IPS DF 6.9 (cell line): ENCODE results near the gene LKAAEAR1.

Experiments used
- DNase-seq: peaks from one replicate; pipeline ENCODE4 v3.0.0-alpha.2; 2013; ENCODE audit warnings: low read depth, low spot score
- H3K27ac ChIP-seq: one replicate; pipeline ENCODE4 v1.5.1; 2013; ENCODE audit warnings: low read length, control low read depth
- H3K27me3 ChIP-seq: 2 replicates; pipeline ENCODE4 v1.6.1; 2013; ENCODE audit warnings: mild to moderate bottlenecking, low read length; ENCODE audit not compliant: control insufficient read depth, insufficient read depth
- H3K36me3 ChIP-seq: 2 replicates; pipeline ENCODE4 v1.6.1; 2013; ENCODE audit warnings: low read length; ENCODE audit not compliant: control insufficient read depth, insufficient read depth
- H3K4me1 ChIP-seq: 2 replicates; pipeline ENCODE4 v1.6.1; 2013; ENCODE audit warnings: low read length; ENCODE audit not compliant: control insufficient read depth, insufficient read depth
- H3K4me3 ChIP-seq: 2 replicates; pipeline ENCODE4 v1.5.1; 2013; ENCODE audit warnings: mild to moderate bottlenecking, low read length
- H3K9me3 ChIP-seq: 2 replicates; pipeline ENCODE4 v1.6.1; 2013; ENCODE audit warnings: low read length, inconsistent platforms; ENCODE audit not compliant: control insufficient read depth, insufficient read depth
- WGBS: extraction: QIAGEN DNeasy Blood & Tissue Kit; methylation state at CpG from one replicate; pipeline ENCODE4 v1.1.7; 2013; ENCODE audit warnings: mixed read lengths, missing lambda C conversion rate; ENCODE audit not compliant: insufficient read length, insufficient coverage; 5-methylcytosine and 5-hydroxymethylcytosine counted together

LKAAEAR1 gene

DNA sequence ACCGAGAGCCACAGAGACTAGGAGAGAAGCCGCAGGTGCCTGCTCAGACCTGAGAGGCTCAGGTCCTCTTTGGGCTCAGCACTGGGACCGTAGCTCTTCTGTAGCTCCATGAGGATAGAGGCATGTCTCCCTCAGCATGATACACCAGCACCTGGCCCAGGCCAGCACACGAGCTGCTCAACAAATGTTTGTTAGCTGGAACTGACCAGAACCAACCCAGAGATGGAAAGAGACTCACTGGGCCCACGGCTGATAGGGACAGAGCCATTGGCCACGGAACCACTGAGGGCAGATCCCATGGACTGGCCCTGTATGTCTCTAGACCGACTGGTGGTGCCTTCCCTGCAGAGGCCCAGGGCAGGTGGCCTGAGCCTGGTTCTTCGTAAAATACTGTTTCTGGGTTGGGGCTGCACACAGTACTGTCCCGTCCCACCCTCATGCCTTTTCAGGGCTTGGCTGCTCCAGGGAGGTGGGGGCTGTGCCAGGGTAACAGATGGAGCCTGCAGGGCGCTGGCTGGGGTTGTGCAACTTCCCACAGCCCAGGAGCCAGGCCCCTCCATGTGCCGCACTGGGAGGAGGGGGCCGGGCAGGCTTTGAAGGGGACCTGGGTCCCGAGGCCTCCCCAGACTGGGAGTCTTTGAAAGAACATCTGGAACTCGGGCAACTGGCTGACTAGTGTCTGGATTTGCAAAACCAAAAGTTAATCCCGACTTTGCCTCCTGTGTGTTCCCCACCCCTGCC, 43.0 kb downstream of the LKAAEAR1 start:
- Histone ChIP-seq H3K9me3 (no peaks in the 10 kb centered on the region), H3K27ac (no peak overlapping the region), H3K4me1 (peaks cover 18% of the 10 kb centered on the region), H3K4me3 (no peak overlapping the region), H3K36me3 (no peaks in the 10 kb centered on the region), H3K27me3 (peaks cover 8% of the 10 kb centered on the region; the same call in 1 of the 2 replicates)
- WGBS = no CpG with 5 or more reads among the region's 15 CpGs
- DNase-seq = no peak

DNA sequence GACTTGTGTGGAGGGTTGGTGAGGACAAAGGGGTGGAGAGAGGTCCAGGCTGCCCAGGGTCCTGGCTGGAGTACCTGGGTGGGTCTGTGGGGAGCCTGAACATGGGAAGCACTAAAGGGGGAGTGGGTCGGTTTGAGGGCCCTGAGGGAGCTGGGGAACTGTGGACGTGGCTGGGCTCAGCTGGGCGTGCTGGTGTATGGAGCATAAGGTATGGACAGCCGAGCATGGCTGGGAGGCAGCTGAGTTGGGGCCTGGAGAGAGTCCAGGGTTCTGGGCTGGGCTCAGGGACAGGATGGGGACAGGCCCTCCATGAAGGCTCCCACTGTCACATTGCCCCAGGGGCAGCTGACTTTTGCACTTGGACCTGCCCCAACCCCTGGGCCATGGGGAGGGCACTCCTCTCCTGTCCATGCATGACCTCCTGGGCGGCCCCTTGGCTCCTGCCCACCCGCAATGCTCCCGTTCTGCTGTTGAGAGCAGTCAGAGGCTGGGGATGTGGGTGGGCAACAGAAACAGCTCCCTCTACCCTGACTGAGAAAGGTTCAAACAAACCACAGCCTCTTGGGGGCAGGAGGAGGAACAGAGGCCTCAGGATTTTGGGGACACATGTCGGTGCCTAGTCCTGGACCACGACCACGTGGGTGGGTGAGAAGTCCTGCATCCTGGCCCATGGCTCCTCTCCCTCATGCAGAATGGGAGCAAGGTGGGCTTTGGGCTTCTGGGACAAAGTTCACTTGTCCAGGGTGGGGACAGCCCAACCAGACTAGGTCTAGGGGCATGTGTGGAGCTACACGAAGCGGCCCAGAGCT, 43.8 kb downstream of the LKAAEAR1 start:
- no peak for DNase-seq
- H3K4me1 ChIP-seq = peaks cover 22% of the 10 kb centered on the region
- H3K4me3 ChIP-seq = no peak overlapping the region
- WGBS = no CpG with 5 or more reads among the region's 12 CpGs
- no peaks in the 10 kb centered on the region for H3K9me3 ChIP-seq
- peaks cover 8% of the 10 kb centered on the region; the same call in 1 of the 2 replicates for H3K27me3 ChIP-seq
- H3K36me3 ChIP-seq = no peaks in the 10 kb centered on the region
- H3K27ac ChIP-seq = no peak overlapping the region

DNA sequence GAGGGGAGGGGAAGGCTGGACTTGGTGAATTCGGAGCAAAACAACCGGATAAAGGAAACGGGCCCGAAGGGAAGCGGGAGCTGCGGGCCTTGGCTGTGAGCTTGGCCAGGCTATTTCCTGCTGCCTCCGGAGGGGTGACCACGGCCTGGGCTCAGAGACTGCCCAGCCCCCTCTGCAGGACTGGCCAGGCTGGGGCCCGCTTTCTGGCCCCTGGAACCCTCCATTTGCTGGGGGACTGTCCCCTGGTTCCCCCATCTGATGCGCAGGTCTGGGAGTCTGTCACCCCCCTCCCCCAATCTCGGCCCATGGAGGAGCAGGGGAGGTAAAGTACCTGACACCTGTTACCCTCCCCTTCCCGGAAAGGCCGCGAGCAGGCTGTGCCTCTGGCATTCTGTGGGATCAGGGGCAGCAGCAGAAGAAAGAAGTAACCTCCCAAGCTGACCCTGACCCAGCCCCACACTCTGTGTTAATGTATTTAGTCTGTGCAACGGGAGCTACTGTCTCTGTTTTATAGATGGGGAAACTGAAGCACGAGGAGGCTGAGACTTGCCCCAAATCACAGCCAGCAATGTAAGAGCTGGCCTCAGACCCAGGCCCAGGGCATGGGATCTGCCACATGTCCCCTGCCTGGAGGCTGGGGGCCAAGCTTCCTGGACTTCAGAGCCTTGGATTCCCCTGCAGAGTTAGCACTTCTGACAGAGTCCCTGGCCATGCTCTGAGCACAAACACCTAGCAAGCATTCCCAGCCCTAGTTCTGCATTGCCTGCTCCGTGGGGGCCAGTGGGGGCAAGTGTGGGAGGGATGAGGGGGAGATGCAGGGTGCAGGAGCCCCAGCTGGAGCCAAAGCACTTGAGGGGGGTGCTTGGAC, 44.7 kb downstream of the LKAAEAR1 start:
- peaks cover 8% of the 10 kb centered on the region; the same call in 1 of the 2 replicates for H3K27me3 ChIP-seq
- H3K36me3 ChIP-seq = no peaks in the 10 kb centered on the region
- H3K4me3 ChIP-seq = peak overlapping the region; percentile 68; the same call in 1 of the 2 replicates
- H3K9me3 ChIP-seq = no peaks in the 10 kb centered on the region
- peaks cover 16% of the 10 kb centered on the region for H3K4me1 ChIP-seq
- H3K27ac ChIP-seq = no peak overlapping the region
- no peak for DNase-seq
- WGBS = no CpG with 5 or more reads among the region's 17 CpGs

DNA sequence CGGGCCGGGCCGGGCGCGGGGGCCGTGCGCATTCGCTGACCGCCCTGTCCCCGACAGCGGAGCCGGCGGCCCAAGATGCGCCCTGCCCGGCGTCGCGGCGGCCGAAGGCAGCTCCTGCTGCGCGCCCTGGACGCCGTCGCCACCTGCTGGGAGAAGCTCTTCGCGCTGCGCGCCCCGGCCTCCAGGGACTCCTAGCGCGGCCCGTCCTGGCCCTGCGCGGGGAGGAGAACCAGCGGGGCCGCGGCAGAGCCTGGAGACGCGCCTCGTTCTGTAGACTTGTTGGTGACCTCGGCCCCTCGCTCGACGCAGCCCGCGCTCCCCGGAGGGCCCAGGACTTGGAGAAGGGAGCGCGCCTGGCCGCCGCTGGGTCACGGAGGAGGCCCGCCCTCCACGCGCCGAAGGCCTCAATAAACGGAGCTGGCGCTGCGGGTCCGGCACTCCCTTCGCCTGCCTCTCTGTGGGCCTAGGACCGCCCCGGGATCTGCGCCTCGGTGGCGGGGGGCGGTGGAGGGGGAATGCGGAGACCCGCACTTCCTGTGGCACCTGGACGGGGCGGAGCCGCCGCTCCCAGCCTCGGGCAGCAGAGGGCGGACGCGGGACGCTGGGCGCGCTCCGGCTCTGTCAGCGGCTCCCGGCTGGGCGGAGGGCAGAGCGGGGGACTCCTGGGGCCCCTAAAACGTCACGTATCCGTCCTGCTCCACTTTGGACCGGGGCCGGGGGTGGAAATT, 45.5 kb downstream of the LKAAEAR1 start:
- peaks cover 8% of the 10 kb centered on the region; the same call in 1 of the 2 replicates for H3K27me3 ChIP-seq
- H3K4me3 ChIP-seq = peak overlapping the region; percentile 68
- H3K9me3 ChIP-seq = no peaks in the 10 kb centered on the region
- H3K4me1 ChIP-seq = peaks cover 16% of the 10 kb centered on the region
- H3K36me3 ChIP-seq = 0 out of 2 replicates have a peak, but pooled peaks cover 2% of the 10 kb centered on the region
- no CpG with 5 or more reads among the region's 91 CpGs for whole genome bisulfite sequencing
- H3K27ac ChIP-seq = no peak overlapping the region
- no peak for DNase-seq

DNA sequence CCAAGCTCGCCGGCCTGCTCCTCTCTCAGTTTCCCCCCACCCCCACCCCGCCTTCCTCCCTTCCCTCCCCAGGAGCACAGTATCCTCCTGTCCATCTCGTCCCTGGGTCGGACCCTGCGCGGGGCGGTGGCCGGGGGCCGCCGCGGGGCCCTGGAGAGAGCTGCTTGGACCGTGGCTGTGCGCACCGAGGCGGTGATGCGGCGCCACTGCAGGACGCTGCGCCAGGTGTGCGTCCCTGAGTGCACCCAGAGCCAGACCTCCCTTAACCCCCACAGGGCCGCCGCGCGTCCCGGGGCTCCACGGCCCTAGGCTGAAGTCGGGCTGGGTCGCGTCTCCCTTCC, 46.0 kb downstream of the LKAAEAR1 start:
- Histone ChIP-seq H3K9me3 (no peaks in the 10 kb centered on the region), H3K4me3 (peak overlapping the region; percentile 68; the same call in 1 of the 2 replicates), H3K27me3 (peaks cover 8% of the 10 kb centered on the region; the same call in 1 of the 2 replicates), H3K27ac (no peak overlapping the region), H3K4me1 (peaks cover 16% of the 10 kb centered on the region), H3K36me3 (0 out of 2 replicates have a peak, but pooled peaks cover 2% of the 10 kb centered on the region)
- DNase-seq = no peak
- no CpG with 5 or more reads among the region's 30 CpGs for WGBS

DNA sequence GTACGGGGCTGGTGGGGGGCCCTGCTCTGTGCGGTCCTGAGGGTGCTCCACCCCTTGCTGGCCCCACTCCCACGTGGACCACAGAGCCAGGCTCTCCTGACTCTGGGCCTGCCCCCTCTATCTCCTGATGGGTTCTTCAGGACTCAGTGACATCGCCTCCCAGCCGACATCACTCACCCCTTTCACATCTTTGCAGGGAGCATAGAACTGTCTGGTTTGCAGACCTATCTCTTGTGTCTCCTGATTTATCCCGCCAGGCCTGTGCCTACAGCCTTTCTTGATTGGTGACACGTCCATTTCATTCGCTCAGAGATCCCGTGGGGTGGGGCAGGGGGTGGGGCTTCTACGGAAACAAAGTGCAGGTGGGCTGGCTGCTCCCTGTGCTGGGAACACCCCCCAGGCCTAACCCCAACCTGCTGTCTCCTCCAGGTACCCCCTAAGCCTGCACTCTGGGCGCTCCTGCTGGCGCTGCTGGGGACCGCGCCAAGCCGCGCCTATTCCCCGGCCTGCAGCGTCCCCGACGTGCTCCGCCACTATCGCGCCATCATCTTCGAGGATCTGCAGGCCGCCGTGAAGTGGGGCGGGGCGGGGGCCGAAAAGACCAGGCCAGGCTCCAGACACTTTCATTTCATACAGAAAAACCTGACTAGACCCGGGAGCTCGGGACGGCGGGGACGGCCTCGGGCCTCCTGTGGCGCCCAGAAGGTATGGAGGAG, 46.5 kb downstream of the LKAAEAR1 start:
- no CpG with 5 or more reads among the region's 36 CpGs for WGBS
- no peaks in the 10 kb centered on the region for H3K9me3 ChIP-seq
- no peak overlapping the region for H3K27ac ChIP-seq
- peaks cover 16% of the 10 kb centered on the region for H3K4me1 ChIP-seq
- peak overlapping the region; percentile 68; the same call in 1 of the 2 replicates for H3K4me3 ChIP-seq
- peaks cover 2% of the 10 kb centered on the region; the same call in 1 of the 2 replicates for H3K36me3 ChIP-seq
- no peak for DNase-seq
- peaks cover 8% of the 10 kb centered on the region; the same call in 1 of the 2 replicates for H3K27me3 ChIP-seq

DNA sequence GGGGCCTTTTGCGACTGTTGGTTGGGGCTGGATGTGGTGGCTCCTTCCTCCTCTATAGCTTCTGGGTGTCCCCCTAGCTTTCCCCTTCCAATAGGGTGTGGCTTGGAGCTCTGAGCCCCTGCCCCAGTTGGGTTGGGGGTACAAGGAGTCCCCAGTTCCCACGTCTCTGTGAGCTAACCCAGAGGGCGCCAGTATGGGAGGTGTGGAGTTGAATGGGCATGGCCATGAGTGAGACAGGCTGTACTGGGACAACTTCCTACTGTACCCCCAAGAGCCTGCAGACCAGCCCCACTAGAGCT, 47.0 kb downstream of the LKAAEAR1 start:
- no CpG with 5 or more reads among the region's 3 CpGs for WGBS
- peaks cover 8% of the 10 kb centered on the region; the same call in 1 of the 2 replicates for H3K27me3 ChIP-seq
- no peak overlapping the region for H3K4me3 ChIP-seq
- no peak overlapping the region for H3K27ac ChIP-seq
- peaks cover 5% of the 10 kb centered on the region; the same call in 1 of the 2 replicates for H3K36me3 ChIP-seq
- H3K4me1 ChIP-seq = peaks cover 16% of the 10 kb centered on the region
- no peaks in the 10 kb centered on the region for H3K9me3 ChIP-seq
- DNase-seq = no peak

DNA sequence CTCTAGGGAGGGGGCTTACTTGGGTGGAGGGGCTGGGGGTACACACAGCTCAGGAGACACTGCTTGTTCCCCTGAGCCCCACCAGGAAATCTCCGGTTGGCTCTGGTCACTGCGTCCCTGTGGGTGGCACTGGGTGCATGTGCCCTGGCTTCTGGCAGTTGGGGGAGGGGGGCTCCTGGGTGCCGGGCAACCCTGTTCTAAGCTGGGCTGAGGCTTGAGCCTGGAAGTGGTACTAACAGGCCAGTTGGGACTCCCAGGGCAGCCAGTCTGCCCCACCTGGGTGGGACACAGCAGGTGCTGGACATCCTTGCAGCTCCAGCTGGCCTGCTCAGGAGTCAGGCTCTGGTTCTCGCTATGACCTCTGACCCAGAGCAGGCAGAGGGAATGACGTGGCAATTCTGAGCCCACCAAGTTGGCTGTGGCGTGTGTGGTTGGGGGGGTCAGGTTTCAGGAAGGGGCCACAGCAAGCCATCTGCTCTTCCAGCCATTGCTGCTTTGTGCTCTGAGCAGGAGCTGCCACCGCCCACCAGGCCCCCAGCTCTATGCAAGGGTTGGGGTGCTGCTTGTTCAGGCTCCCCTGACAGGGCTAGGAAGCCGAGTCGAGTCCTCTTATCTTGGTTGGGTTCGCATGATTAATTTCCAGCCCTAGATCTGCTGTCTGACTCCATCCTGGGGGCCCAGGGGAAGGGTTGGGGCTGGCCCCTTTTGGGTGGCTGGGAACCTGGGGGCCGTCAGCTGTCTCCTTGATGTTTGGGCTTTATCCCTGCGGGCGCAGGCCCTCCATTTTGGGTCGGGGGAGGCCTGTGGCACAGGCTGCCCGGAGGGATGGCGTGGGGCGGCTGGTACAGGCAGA, 47.6 kb downstream of the LKAAEAR1 start:
- DNase-seq = no peak
- Histone ChIP-seq H3K4me3 (no peak overlapping the region), H3K9me3 (no peaks in the 10 kb centered on the region), H3K4me1 (peaks cover 16% of the 10 kb centered on the region), H3K27me3 (peaks cover 8% of the 10 kb centered on the region; the same call in 1 of the 2 replicates), H3K27ac (no peak overlapping the region), H3K36me3 (peaks cover 10% of the 10 kb centered on the region)
- WGBS = no CpG with 5 or more reads among the region's 17 CpGs

DNA sequence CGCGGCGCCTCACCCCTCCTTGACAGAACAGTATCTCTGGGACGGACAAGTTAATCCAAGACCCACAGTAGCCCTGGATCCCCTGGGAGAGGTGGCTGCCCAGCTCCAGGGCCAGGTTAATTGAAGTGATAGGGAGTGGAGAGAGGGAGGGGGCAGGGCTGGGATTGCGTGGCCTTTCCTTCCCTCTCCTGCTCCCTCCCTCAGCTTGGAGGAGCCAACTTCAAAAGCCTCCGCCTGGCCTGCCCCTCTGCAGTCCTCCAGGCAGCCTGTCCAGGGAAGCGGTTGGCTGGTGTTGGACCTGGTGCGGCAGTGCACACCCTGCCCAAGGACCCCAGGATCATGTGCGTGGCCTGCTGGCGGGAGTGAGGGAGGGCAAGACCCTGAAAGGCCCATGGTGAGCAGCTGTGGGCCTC, 48.3 kb downstream of the LKAAEAR1 start, which contains the start of gene C20orf204:
TSS of gene C20orf204 (plus strand) at position 250 of the 413 bp plus-strand sequence. CDS start at position 392, 142 bp downstream.
- DNase-seq = no peak
- H3K4me3 ChIP-seq = no peak within 1 kb of the TSS

More for the DNA sequence above, 48.3 kb downstream of the LKAAEAR1 start, which contains the start of gene C20orf204:
- Histone ChIP-seq H3K27me3 (peaks cover 5% of the 10 kb centered on the region; the same call in 1 of the 2 replicates), H3K4me1 (peaks cover 16% of the 10 kb centered on the region), H3K27ac (no peak within 1 kb of the TSS), H3K36me3 (peaks cover 10% of the 10 kb centered on the region), H3K9me3 (no peaks in the 10 kb centered on the region)
- WGBS = no CpG with 5 or more reads among the region's 10 CpGs
